ENCODE measurements around the gene COMMD10.

The COMMD10 gene

DNA sequence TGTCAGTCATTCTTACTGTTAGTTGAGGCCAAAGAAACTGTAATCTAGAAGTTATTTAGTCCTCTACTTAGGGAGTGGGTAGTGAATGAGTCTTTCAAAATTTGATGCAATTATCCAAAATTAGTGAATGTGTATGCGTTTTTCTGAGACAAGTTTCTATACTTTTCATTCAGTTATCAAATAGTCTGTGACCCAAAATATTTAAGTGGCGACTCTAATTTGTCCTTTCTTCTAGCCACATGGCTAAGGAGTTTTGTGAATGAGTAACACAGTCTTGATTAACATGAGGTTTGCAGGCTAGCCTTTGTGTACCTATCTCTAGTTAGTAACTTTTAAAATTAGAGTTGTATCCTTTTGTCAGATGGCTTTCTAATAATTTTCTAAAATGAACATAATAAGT, 45.6 kb downstream of the COMMD10 start:
- no peak overlapping the region for H3K4me3 ChIP-seq (ENCODE audit: low read depth, low read length)
- peak; percentile 2 for DNase-seq (ENCODE audit: low read depth)
- TF ChIP-seq, protein P1, sequence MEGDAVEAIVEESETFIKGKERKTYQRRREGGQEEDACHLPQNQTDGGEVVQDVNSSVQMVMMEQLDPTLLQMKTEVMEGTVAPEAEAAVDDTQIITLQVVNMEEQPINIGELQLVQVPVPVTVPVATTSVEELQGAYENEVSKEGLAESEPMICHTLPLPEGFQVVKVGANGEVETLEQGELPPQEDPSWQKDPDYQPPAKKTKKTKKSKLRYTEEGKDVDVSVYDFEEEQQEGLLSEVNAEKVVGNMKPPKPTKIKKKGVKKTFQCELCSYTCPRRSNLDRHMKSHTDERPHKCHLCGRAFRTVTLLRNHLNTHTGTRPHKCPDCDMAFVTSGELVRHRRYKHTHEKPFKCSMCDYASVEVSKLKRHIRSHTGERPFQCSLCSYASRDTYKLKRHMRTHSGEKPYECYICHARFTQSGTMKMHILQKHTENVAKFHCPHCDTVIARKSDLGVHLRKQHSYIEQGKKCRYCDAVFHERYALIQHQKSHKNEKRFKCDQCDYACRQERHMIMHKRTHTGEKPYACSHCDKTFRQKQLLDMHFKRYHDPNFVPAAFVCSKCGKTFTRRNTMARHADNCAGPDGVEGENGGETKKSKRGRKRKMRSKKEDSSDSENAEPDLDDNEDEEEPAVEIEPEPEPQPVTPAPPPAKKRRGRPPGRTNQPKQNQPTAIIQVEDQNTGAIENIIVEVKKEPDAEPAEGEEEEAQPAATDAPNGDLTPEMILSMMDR (IDR thresholded peaks at IDR 0.05; ENCODE audit: low read depth, low read length, missing control alignments): no peak
- in situ Hi-C loops (cut with HindIII; ENCODE audit: low sequenced_read_pairs): no loop called here

- TF ChIP-seq, protein P1 (IDR thresholded peaks at IDR 0.05; ENCODE audit: low read depth, low read length, missing control alignments): no peak
- in situ Hi-C loops (cut with HindIII; ENCODE audit: low sequenced_read_pairs): no loop called here
- no peak overlapping the region for H3K4me3 ChIP-seq (ENCODE audit: low read depth, low read length)
- no peak for DNase-seq (ENCODE audit: low read depth)
These were observed 46.2 kb downstream of the COMMD10 start for GRCh38 chr5:116130976-116131375.

GRCh38 chr5:116133281-116133680, 48.5 kb downstream of the COMMD10 start:
- no peak overlapping the region for H3K4me3 ChIP-seq (ENCODE audit: low read depth, low read length)
- no peak for DNase-seq (ENCODE audit: low read depth)
- in situ Hi-C loops (cut with HindIII; ENCODE audit: low sequenced_read_pairs): no loop called here
- TF ChIP-seq, protein P1 (IDR thresholded peaks at IDR 0.05; ENCODE audit: low read depth, low read length, missing control alignments): no peak

DNA sequence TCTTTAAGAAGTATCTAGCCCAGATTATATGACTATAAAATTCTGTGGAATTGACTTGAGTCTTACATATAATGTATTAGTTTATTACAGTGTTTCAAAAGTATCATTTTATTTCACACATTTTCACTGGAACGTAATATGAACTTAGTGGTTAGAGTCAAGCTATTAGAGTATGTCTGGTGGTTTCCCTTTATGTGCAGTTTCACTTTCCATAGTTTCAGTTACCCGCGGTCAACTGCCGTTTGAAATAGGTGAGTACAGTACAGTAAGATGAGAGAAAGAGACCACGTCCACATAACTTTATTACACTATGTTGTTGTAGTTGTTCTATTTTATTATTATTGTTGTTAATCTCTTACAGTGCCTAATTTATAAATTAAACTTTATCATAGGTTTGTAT, 50.5 kb downstream of the COMMD10 start:
- in situ Hi-C loops (cut with HindIII; ENCODE audit: low sequenced_read_pairs): no loop called here
- no peak for DNase-seq (ENCODE audit: low read depth)
- no peak overlapping the region for H3K4me3 ChIP-seq (ENCODE audit: low read depth, low read length)
- TF ChIP-seq, protein P1 (IDR thresholded peaks at IDR 0.05; ENCODE audit: low read depth, low read length, missing control alignments): no peak

DNA sequence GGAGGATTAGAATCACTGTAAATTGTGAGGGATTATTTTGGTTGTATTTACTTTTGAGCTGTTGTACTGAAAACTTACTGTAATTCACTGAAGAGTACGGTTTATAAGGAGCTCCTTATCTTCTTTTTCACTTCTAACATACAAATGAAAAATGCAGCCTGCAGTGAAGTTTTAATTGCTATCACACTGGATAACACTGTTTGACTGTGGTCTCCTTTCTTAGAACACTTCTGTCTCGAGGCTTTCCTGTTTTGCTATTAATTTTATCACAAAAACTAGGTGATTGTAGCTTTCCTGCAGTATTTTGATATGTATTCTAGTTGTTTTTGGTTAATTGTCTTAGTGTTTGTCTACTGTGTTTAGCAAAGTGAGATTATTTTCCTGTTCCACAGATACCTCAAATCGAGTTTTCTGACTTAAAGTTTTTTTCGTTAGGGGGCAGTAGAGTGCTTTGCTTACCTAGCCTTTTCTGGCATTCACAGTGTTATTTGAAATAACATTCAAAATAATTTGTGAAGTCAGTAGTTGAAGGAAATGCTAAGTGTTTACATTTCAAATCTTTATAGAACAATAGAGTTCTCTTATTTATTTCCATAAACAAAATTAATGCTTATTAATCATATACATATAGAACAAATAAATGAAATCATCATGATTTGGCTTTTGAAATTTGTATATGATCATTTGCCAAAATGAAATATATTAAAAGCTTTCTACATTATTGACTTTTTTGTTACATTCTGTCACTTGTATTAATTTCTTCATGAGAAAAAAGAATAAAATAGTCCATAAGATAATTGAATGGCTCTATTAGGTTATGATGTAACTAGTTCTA, 52.9 kb downstream of the COMMD10 start:
- in situ Hi-C loops (cut with HindIII; ENCODE audit: low sequenced_read_pairs): no loop called here
- no peak overlapping the region for H3K4me3 ChIP-seq (ENCODE audit: low read depth, low read length)
- peak; percentile 48 for DNase-seq (ENCODE audit: low read depth)
- TF ChIP-seq, protein P1 (IDR thresholded peaks at IDR 0.05; ENCODE audit: low read depth, low read length, missing control alignments): peak; percentile 64

DNA sequence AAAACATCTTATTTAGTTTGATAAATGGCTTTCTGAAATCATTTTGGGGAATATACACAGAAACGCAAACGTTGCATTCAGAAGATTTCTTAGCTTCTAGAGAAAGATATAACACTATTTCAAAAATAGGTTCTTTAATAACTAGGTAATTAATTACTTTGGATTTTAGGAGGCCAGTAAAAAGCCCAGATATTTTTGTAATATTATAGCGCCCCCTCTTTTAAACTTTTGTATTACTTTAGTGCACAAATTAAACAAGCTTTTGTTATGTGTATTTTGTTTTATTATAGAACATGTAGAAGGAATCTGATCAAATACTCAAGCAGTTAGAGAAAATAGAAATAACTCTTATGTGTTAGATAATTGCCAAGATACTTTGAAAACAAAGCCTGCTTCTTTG, 57.7 kb downstream of the COMMD10 start:
- in situ Hi-C loops (cut with HindIII; ENCODE audit: low sequenced_read_pairs): no loop called here
- DNase-seq (ENCODE audit: low read depth): no peak
- TF ChIP-seq, protein P1 (IDR thresholded peaks at IDR 0.05; ENCODE audit: low read depth, low read length, missing control alignments): no peak
- no peak overlapping the region for H3K4me3 ChIP-seq (ENCODE audit: low read depth, low read length)
